A673 (cell line): ENCODE measurements around the gene ZNF646.

Experiments
- CTCF ChIP-seq: fragments of 300-800, 200-600 bp; sonication (generic); conservative IDR thresholded peaks from 2 replicates; pipeline ENCODE4 v1.5.1; 2017; ENCODE audit warnings: low read depth, mild to moderate bottlenecking, antibody characterized with exemption, low read length, moderate library complexity, mixed read lengths
- EZH2 ChIP-seq: fragments of 200-600 bp; sonication (generic); IDR thresholded peaks from 2 replicates; pipeline ENCODE4 v1.6.1; 2017; ENCODE audit warnings: borderline replicate concordance, low read depth, mild to moderate bottlenecking, mixed read lengths, antibody characterized with exemption, low read length; ENCODE audit not compliant: poor library complexity, severe bottlenecking

GRCh38 chr16:31094088-31094423 is 19.8 kb downstream of the ZNF646 start:
- TF ChIP-seq EZH2: no peak
- no peak for TF ChIP-seq CTCF
